HepG2 (cell line): ENCODE results near the gene SS18L1. TPM values are rescaled to one million over a fixed set of nuclear protein-coding genes. Genes with fewer than 3 reads are reported as not detected.

Experiments
- CBX2 ChIP-seq, 2 experiments: fragments of 200-600 bp in 1 of 2; sonication (generic); formaldehyde crosslinking in 1 of 2; IDR thresholded peaks; 2 replicates each; pipeline versions ENCODE4 v1.7.0 to v1.8.1; 2018 to 2022; ENCODE audit warnings: low read depth in 2 of 2, low read length in 1 of 2, mild to moderate bottlenecking in 1 of 2, missing genetic modification reagents in 1 of 2
- HNF4G ChIP-seq, 2 experiments: sonication (generic) in 1 of 2; formaldehyde crosslinking in 1 of 2; IDR thresholded peaks; 2 replicates each; pipeline versions ENCODE4 v1.4.0 to v1.6.1; 2011 to 2020; ENCODE audit warnings: borderline replicate concordance in 2 of 2, low read depth in 2 of 2, mild to moderate bottlenecking in 2 of 2, low read length in 1 of 2, missing genetic modification reagents in 1 of 2, moderate library complexity in 1 of 2
- HOXA7 ChIP-seq: sonication (generic); formaldehyde crosslinking; IDR thresholded peaks from 2 replicates; pipeline ENCODE4 v1.8.1; 2022; ENCODE audit warnings: mild to moderate bottlenecking, missing genetic modification reagents, moderate library complexity
- KLF15 ChIP-seq: sonication (generic); formaldehyde crosslinking; IDR thresholded peaks from 2 replicates; pipeline ENCODE4 v1.8.1; 2023; ENCODE audit warnings: borderline replicate concordance, mild to moderate bottlenecking, inconsistent platforms, missing genetic modification reagents, mixed read lengths
- MEIS1 ChIP-seq: sonication (generic); formaldehyde crosslinking; IDR thresholded peaks from 2 replicates; pipeline ENCODE4 v1.9.0; 2021; ENCODE audit warnings: mild to moderate bottlenecking, missing genetic modification reagents, moderate library complexity, borderline replicate concordance
- SIX4 ChIP-seq: sonication (generic); formaldehyde crosslinking; IDR thresholded peaks from 2 replicates; pipeline ENCODE4 v1.4.0; 2020; ENCODE audit warnings: missing genetic modification reagents
- ZFYVE20 ChIP-seq: sonication (generic); formaldehyde crosslinking; IDR thresholded peaks from 2 replicates; pipeline ENCODE4 v1.8.0; 2023; ENCODE audit warnings: low read depth, mild to moderate bottlenecking, moderate library complexity, missing genetic modification reagents, borderline replicate concordance
- ZNF337 ChIP-seq: sonication (generic); formaldehyde crosslinking; IDR thresholded peaks from 2 replicates; pipeline ENCODE4 v1.5.1; 2020; ENCODE audit warnings: missing genetic modification reagents, low read depth, mild to moderate bottlenecking, borderline replicate concordance
- ZNF383 ChIP-seq: sonication (generic); formaldehyde crosslinking; IDR thresholded peaks from 2 replicates; pipeline ENCODE4 v1.4.0; 2020; ENCODE audit warnings: missing genetic modification reagents, mild to moderate bottlenecking, borderline replicate concordance
- ZNF792 ChIP-seq: IDR thresholded peaks from 2 replicates; pipeline ENCODE4 v1.6.1; 2016
- polyA plus RNA-seq, 8 experiments: library from polyadenylated mRNA; depleted of rRNA in 3 of 8; stranded (reverse) in 7 of 8; unstranded in 1 of 8; fragments of >200 nt; fragmentation: Illumina TruSeq in 4 of 8; extraction: Trizol in 4 of 8; gene quantifications; 2 replicates each; pipeline versions ENCODE4 v1.2.1 to v1.2.3, GENCODE V29; 2011 to 2016; ENCODE audit warnings: low read depth in 4 of 8, missing spikeins in 1 of 8, mixed read lengths in 1 of 8; ENCODE audit not compliant: insufficient read depth in 1 of 8
- total RNA-seq, 5 experiments: library from RNA; depleted of rRNA; stranded (reverse); fragments of >200 nt; fragmentation: Illumina TruSeq; extraction: Trizol; gene quantifications; 2 replicates each; pipeline ENCODE4 v1.2.3, GENCODE V29; 2016; ENCODE audit warnings: low read depth in 1 of 5
- TF ChIP-seq, protein P1 (sequence below): sonication (generic); formaldehyde crosslinking; conservative IDR thresholded peaks from 2 replicates; pipeline ENCODE4 v1.4.0; 2020; ENCODE audit warnings: missing genetic modification reagents
- TF ChIP-seq, protein P2 (sequence below): IDR thresholded peaks from 2 replicates; pipeline ENCODE4 v1.6.1; 2016; ENCODE audit warnings: low read depth, missing genetic modification reagents, missing compliant biosample characterization
- TF ChIP-seq, protein P3 (sequence below): sonication (generic); formaldehyde crosslinking; conservative IDR thresholded peaks from 2 replicates; pipeline ENCODE4 v1.4.0; 2020; ENCODE audit warnings: missing genetic modification reagents
- TF ChIP-seq, protein P4 (sequence below): sonication (generic); formaldehyde crosslinking; IDR thresholded peaks from 2 replicates; pipeline ENCODE4 v1.4.0; 2020; ENCODE audit warnings: mild to moderate bottlenecking, missing genetic modification reagents
- TF ChIP-seq, protein P5 (sequence below): sonication (generic); formaldehyde crosslinking; IDR thresholded peaks from 2 replicates; pipeline ENCODE4 v1.4.0; 2020; ENCODE audit warnings: missing genetic modification reagents

The SS18L1 gene
- total and polyA plus RNA-seq, 2 of the 13 experiments (the other 11 are each of a cell fraction or from before 2014, with no cell fraction given) = 17.8 to 27.6 TPM

DNA sequence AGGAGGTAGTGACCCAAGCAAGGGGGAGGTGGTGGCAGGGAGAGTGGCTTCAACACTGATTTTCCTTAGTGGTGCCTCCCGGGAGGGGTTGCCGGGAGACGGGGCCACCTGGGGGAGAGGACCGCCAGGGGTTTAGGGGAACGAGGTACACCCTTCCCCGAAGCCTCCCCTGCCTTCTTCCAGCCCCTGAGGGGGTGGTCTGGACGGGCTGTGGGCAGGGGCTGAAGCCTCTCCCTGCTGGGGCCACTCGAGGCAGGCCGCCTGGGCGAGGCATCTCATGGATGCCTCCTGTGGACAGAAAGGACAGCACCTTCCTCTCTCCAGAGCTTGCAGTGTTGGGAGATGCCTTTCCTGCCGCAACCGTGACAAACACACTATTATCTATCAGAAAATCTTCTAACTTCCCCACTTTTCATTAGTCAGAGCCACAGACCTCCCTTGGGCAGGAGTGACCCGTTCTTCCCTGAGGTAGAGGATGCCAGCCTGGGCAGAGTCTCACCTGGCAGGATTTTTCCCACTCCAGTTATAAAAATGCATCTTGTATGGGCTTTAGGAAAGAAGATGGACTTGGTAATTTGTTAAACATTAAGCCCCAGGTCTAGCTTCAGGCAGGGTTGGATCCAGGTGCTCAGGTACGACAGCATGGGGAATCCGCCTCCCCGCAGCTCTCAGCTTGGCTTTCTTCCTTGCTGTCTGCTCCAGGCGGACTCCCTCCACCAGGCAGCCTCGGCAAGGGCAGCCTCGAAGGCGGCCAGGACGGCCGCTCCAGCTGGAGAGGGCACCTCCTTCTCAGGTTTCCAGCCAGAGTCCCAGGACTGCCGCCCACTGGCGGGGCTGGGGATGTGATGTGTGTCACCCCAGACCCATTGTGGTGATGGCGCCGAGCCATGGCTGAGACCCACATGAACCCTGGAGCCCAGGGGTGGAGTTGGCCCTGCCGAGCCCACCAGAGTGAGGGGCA is 65.5 kb downstream of the SS18L1 start (continued):
- TF ChIP-seq HOXA7 = no peak
- TF ChIP-seq SIX4 (CRISPR knock-in tag) = peak; percentile 73; the same call in 1 of the 2 replicates
- no peak for TF ChIP-seq KLF15 (CRISPR knock-in tag)
- TF ChIP-seq ZNF383 (CRISPR knock-in tag) = no peak
- TF ChIP-seq, protein P1, sequence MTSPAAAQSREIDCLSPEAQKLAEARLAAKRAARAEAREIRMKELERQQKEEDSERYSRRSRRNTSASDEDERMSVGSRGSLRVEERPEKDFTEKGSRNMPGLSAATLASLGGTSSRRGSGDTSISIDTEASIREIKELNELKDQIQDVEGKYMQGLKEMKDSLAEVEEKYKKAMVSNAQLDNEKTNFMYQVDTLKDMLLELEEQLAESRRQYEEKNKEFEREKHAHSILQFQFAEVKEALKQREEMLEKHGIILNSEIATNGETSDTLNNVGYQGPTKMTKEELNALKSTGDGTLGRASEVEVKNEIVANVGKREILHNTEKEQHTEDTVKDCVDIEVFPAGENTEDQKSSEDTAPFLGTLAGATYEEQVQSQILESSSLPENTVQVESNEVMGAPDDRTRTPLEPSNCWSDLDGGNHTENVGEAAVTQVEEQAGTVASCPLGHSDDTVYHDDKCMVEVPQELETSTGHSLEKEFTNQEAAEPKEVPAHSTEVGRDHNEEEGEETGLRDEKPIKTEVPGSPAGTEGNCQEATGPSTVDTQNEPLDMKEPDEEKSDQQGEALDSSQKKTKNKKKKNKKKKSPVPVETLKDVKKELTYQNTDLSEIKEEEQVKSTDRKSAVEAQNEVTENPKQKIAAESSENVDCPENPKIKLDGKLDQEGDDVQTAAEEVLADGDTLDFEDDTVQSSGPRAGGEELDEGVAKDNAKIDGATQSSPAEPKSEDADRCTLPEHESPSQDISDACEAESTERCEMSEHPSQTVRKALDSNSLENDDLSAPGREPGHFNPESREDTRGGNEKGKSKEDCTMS = no peak
- TF ChIP-seq HNF4G (IDR thresholded peaks at IDR 0.05; ENCODE audit: borderline replicate concordance, low read depth, low read length) = no peak
- TF ChIP-seq HNF4G (CRISPR knock-in tag; IDR thresholded peaks at IDR 0.05; ENCODE audit: borderline replicate concordance, low read depth) = 0 out of 2 replicates have a peak, but pooled peaks have one; percentile 45
- TF ChIP-seq, protein P2, sequence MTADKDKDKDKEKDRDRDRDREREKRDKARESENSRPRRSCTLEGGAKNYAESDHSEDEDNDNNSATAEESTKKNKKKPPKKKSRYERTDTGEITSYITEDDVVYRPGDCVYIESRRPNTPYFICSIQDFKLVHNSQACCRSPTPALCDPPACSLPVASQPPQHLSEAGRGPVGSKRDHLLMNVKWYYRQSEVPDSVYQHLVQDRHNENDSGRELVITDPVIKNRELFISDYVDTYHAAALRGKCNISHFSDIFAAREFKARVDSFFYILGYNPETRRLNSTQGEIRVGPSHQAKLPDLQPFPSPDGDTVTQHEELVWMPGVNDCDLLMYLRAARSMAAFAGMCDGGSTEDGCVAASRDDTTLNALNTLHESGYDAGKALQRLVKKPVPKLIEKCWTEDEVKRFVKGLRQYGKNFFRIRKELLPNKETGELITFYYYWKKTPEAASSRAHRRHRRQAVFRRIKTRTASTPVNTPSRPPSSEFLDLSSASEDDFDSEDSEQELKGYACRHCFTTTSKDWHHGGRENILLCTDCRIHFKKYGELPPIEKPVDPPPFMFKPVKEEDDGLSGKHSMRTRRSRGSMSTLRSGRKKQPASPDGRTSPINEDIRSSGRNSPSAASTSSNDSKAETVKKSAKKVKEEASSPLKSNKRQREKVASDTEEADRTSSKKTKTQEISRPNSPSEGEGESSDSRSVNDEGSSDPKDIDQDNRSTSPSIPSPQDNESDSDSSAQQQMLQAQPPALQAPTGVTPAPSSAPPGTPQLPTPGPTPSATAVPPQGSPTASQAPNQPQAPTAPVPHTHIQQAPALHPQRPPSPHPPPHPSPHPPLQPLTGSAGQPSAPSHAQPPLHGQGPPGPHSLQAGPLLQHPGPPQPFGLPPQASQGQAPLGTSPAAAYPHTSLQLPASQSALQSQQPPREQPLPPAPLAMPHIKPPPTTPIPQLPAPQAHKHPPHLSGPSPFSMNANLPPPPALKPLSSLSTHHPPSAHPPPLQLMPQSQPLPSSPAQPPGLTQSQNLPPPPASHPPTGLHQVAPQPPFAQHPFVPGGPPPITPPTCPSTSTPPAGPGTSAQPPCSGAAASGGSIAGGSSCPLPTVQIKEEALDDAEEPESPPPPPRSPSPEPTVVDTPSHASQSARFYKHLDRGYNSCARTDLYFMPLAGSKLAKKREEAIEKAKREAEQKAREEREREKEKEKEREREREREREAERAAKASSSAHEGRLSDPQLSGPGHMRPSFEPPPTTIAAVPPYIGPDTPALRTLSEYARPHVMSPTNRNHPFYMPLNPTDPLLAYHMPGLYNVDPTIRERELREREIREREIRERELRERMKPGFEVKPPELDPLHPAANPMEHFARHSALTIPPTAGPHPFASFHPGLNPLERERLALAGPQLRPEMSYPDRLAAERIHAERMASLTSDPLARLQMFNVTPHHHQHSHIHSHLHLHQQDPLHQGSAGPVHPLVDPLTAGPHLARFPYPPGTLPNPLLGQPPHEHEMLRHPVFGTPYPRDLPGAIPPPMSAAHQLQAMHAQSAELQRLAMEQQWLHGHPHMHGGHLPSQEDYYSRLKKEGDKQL (CRISPR knock-in tag) = no peak
- TF ChIP-seq, protein P3, sequence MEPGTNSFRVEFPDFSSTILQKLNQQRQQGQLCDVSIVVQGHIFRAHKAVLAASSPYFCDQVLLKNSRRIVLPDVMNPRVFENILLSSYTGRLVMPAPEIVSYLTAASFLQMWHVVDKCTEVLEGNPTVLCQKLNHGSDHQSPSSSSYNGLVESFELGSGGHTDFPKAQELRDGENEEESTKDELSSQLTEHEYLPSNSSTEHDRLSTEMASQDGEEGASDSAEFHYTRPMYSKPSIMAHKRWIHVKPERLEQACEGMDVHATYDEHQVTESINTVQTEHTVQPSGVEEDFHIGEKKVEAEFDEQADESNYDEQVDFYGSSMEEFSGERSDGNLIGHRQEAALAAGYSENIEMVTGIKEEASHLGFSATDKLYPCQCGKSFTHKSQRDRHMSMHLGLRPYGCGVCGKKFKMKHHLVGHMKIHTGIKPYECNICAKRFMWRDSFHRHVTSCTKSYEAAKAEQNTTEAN (CRISPR knock-in tag) = no peak
- TF ChIP-seq ZNF792 (CRISPR knock-in tag) = no peak
- TF ChIP-seq ZFYVE20 (CRISPR knock-in tag) = no peak
- no peak for TF ChIP-seq CBX2 (IDR thresholded peaks at IDR 0.05; ENCODE audit: low read depth, low read length)
- no peak for TF ChIP-seq CBX2 (CRISPR knock-in tag; IDR thresholded peaks at IDR 0.05; ENCODE audit: low read depth)
- TF ChIP-seq, protein P4, sequence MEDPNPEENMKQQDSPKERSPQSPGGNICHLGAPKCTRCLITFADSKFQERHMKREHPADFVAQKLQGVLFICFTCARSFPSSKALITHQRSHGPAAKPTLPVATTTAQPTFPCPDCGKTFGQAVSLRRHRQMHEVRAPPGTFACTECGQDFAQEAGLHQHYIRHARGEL (CRISPR knock-in tag) = no peak
- TF ChIP-seq, protein P5, sequence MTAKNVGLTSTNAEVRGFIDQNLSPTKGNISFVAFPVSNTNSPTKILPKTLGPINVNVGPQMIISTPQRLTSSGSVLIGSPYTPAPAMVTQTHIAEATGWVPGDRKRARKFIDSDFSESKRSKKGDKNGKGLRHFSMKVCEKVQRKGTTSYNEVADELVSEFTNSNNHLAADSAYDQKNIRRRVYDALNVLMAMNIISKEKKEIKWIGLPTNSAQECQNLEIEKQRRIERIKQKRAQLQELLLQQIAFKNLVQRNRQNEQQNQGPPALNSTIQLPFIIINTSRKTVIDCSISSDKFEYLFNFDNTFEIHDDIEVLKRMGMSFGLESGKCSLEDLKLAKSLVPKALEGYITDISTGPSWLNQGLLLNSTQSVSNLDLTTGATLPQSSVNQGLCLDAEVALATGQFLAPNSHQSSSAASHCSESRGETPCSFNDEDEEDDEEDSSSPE = no peak
- TF ChIP-seq MEIS1 (CRISPR knock-in tag) = 0 out of 2 replicates have a peak, but pooled peaks have one; percentile 19
- TF ChIP-seq ZNF337 = no peak
